Subcutaneous adipose tissue (tissue), 4 donors: ENCODE results near the gene DNAH5. TPM values are rescaled to one million over a fixed set of nuclear protein-coding genes. Genes with fewer than 3 reads are reported as not detected.

ENCODE experiments used
- total RNA-seq, 4 donors: library from RNA; depleted of rRNA; stranded (reverse); fragments of >200 nt; gene quantifications; one replicate each; pipeline ENCODE4 v1.1.0, GENCODE V29; 2016
- TF ChIP-seq, protein P1 (sequence below): fragments of 450-650 bp; IDR thresholded peaks from one replicate; pipeline ENCODE4 v1.5.1; 2016; ENCODE audit warnings: low read depth, mild to moderate bottlenecking, control low read depth, antibody characterized with exemption, moderate library complexity

Gene DNAH5
- total RNA-seq, 4 donors from 2014 or later, result under 0.01 to 1.1 (median 0.19) TPM

DNA sequence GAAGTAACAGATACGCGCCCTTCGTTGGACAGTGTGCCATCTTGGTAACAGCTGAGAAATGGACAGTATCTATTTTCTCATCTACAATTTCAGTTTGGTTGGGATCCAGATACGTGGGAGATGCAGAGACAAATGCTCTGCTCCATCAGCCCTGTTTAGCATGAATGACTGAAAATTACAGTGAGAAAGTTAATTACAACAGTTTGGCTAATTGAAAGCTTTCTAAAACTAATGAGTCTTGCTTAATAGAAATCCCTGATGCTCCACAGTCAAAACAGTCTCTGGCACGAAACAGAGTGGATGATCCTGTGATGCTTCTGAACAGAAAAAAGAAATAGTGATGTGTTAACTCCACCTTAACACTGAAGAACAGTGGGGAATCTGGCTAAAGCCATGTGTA lies 140.2 kb downstream of the DNAH5 start:
- TF ChIP-seq, protein P1, sequence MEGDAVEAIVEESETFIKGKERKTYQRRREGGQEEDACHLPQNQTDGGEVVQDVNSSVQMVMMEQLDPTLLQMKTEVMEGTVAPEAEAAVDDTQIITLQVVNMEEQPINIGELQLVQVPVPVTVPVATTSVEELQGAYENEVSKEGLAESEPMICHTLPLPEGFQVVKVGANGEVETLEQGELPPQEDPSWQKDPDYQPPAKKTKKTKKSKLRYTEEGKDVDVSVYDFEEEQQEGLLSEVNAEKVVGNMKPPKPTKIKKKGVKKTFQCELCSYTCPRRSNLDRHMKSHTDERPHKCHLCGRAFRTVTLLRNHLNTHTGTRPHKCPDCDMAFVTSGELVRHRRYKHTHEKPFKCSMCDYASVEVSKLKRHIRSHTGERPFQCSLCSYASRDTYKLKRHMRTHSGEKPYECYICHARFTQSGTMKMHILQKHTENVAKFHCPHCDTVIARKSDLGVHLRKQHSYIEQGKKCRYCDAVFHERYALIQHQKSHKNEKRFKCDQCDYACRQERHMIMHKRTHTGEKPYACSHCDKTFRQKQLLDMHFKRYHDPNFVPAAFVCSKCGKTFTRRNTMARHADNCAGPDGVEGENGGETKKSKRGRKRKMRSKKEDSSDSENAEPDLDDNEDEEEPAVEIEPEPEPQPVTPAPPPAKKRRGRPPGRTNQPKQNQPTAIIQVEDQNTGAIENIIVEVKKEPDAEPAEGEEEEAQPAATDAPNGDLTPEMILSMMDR, result no peak

DNA sequence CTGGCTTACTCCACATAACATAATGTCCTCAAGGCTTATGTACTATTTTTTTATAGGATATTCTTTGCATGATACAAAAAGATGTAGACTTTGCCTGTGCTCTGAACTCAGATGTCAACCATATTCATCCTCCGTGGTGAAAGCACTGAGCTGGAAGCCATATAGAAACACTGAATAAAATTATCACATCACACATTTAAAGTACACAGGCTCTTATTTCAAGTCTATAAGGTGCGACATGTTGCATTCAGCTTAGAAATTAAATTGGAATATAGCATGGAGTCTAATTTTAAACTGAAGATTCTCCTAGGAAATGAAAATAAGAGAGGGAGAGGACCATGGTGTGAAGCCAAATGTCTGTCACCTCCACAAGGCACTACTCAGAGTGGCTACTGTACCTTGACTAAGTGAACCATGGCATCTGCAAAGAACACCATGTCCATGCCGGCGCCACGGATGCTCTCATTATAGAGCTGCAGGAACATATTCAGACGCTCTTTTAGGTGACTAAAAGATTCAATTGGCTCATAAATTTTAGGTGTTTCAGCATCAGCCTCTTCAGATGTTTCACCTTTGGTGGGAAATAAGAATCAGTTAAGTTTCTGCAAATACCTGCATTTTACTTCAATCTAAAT lies 158.6 kb downstream of the DNAH5 start:
- TF ChIP-seq, protein P1, result no peak

DNA sequence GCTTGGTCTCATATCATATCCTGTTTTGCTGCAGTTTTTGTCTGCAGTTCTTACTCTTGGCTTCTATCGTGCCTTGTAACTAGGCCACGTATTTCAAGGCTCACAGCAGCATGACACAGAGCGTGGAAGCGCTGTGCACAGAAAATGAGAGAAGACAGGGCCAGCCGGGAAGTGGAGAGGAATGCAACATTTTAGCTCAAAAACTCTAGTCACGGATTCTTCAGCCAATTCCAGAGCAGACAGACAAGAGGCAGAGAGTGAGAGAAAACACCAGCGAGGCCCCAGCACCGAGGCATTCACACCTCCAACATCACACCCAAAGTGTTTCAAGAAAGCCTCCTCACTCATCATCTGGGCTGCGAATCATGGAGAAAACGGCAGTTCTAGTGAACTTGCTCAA lies 160.8 kb downstream of the DNAH5 start:
- TF ChIP-seq, protein P1, result no peak

DNA sequence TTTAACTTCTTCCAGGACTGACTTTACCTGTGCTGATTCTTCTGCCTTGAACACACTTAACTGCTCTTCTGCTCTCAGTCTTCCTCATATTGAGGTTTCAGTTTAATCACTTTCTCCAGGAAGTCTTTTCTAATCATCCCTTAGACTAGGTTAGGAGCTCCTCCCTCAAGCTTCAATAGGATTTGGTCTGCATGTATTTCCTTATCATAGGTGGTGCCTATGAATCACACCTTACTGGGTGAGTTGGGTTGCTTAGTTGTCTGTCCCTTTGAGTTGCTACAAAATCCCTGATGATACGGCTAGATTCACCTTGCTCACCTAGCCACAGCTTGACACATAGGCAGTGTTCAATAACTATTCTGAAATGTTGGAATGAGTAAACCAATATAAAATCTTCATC lies 164.4 kb downstream of the DNAH5 start:
- TF ChIP-seq, protein P1, result no peak

DNA sequence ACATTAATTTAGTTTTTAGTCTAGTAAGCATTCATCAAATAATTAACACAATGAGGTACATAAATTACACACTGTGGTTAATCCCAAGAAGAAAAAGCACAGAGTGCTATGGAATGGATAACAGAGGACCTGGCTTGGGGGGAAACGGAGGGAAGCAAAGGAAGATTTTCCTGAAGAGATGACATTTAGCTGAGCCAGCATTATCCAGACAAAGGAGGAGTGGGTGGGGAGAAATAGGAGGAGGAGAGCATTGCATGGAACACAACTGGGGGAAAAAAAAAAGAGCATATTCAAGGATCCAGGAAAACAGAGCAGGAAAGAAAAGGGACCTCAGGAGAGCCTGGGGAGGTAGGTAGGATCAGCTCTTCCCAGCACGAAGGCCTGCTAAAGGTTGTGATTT lies 170.8 kb downstream of the DNAH5 start:
- TF ChIP-seq, protein P1, result no peak

DNA sequence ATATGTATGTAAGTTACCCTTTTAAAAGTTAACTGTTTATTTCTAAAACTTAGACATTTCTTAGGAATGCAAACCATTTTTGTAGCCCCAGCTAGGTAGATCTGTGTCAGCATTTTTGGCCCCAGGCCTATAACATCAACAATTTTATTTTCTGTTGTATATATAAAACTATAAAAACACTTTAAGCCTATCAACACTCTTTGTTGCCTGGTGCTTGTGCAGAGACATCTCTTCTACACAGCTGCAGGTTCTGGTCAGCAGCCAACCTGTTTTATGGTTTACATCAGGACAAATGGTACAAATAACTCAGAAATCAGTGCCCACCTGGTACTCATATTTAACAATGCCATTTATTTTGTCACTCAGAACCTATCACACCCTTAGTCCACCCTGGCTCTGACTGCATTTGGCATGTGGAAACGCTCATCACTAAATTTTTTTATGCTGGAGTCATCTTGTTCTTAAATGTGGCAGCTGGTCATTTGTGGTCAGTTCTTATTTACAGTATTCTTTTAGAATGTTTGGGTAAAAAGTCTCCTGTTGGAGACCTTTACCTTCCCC lies 173.4 kb downstream of the DNAH5 start:
- TF ChIP-seq, protein P1, result no peak

DNA sequence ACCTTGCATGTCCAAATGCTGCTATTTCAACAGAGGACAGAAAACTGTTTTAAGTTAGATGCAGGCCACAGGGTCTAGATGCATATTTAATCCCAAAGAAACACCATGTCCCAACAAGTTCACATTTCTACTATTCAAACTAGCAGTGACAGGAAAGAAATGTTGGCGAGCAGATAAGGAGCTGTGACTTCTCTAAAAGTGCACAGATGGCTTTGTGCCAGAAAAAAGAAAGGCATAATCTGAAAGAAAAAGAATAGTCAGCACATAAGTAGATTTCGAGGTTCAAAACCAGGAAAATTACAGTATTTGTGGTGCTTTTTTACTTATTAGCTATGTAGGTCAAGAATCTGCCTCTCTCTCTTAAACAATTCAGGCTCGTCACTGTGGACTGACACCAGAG lies 178.3 kb downstream of the DNAH5 start:
- TF ChIP-seq, protein P1, result no peak
